GM12872 (cell line): Measurements from ENCODE around the gene GPC3.

Source experiments
- CTCF ChIP-seq: IDR thresholded peaks from 3 replicates; pipeline ENCODE4 v1.5.1; 2011; ENCODE audit warnings: low read depth, mild to moderate bottlenecking, low read length, moderate library complexity; ENCODE audit not compliant: insufficient read depth

The GPC3 gene

GRCh38 chrX:134019567-134020206 is 34.3 kb upstream of the GPC3 start:
- no peak for TF ChIP-seq CTCF

- TF ChIP-seq CTCF = no peak
These were observed 28.1 kb upstream of the GPC3 start for GRCh38 chrX:134013524-134013923.

GRCh38 chrX:134013092-134013497 is 27.7 kb upstream of the GPC3 start:
- no peak for TF ChIP-seq CTCF

GRCh38 chrX:134010690-134011089 is 25.3 kb upstream of the GPC3 start:
- no peak for TF ChIP-seq CTCF

- TF ChIP-seq CTCF = no peak
These were observed 22.3 kb upstream of the GPC3 start for GRCh38 chrX:134007716-134008115.

GRCh38 chrX:134006484-134007161 is 21.2 kb upstream of the GPC3 start:
- no peak for TF ChIP-seq CTCF

GRCh38 chrX:134004084-134004483 is 18.7 kb upstream of the GPC3 start:
- no peak for TF ChIP-seq CTCF
